Measurements from ENCODE around the gene CBL. TPM values are rescaled to one million over a fixed set of nuclear protein-coding genes. Genes with fewer than 3 reads are reported as not detected.
A peak's percentile ranks its signal among the peaks of the same experiment; 100 is the strongest.

Gene CBL
- total RNA-seq, 2 experiments from 2014 or later = 25.3 to 25.7 TPM

- H3K27ac Mint-ChIP-seq = peak overlapping the region; percentile 93
- intact Hi-C loops (cut with micrococcal nuclease) = loop anchor here (1.0 to 2.0 kb wide), 3 partner anchors 15 to 40 kb away; partner anchors contain the start of gene RNF26
- H3K4me3 Mint-ChIP-seq = peak overlapping the region; percentile 60
- CTCF ChIA-PET = interaction anchor here (1.2 to 6.2 kb wide), 5 partner anchors 10 to 45 kb away, joined by 3 to 46 read pairs (median 15); partner anchors contain the start of gene MCAM
- H3K36me3 Mint-ChIP-seq (ENCODE audit: low read depth) = peaks cover 15% of the 10 kb centered on the region
- no peaks in the 10 kb centered on the region for H3K9me3 Mint-ChIP-seq
- no peaks in the 10 kb centered on the region for H3K27me3 Mint-ChIP-seq (ENCODE audit: low read depth)
- H3K4me1 Mint-ChIP-seq (ENCODE audit: low read depth) = peaks cover 32% of the 10 kb centered on the region
- peak; percentile 74 for DNase-seq
Measured at GRCh38 chr11:119306373-119306890, 100.3 kb downstream of the CBL start.

- H3K9me3 Mint-ChIP-seq = no peaks in the 10 kb centered on the region
- CTCF ChIA-PET = interaction anchor here (0.6 to 6.2 kb wide), 7 partner anchors 9 to 109 kb away, joined by 3 to 46 read pairs (median 8); partner anchors contain the start of genes CBL and MCAM
- H3K36me3 Mint-ChIP-seq (ENCODE audit: low read depth) = peaks cover 15% of the 10 kb centered on the region
- intact Hi-C loops (cut with micrococcal nuclease) = loop anchor here (2.0 kb wide), 2 partner anchors 28 to 40 kb away; partner anchors contain the start of gene RNF26
- no peak overlapping the region for H3K4me3 Mint-ChIP-seq
- peaks cover 32% of the 10 kb centered on the region for H3K4me1 Mint-ChIP-seq (ENCODE audit: low read depth)
- DNase-seq = no peak
- H3K27me3 Mint-ChIP-seq (ENCODE audit: low read depth) = no peaks in the 10 kb centered on the region
- H3K27ac Mint-ChIP-seq = peak overlapping the region; percentile 93
Measured at GRCh38 chr11:119307219-119307618, 101.1 kb downstream of the CBL start.

DNA sequence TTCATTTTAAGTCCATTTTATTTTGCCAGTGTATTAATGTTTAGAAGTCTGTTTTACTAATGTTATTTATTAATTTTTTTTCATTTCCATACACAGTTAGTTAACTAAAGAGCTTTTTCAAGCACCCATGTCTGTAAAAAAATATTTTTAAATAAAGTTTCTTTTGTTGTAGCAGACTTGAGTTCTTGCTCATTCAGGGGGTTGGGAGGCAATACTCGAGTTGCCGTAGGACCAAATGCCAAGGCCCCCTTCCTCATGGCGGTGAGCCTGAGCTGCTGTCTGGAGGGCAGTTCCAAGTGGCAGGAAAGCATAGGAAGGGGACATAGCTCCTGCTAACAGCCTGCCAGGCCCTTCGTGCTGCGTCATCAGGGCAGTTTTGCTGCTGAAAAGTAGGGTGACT, 101.8 kb downstream of the CBL start:
- peaks cover 14% of the 10 kb centered on the region for H3K36me3 Mint-ChIP-seq (ENCODE audit: low read depth)
- intact Hi-C loops (cut with micrococcal nuclease) = loop anchor here (2.0 kb wide), 2 partner anchors 27 to 41 kb away; partner anchors contain the start of gene RNF26
- CTCF ChIA-PET = interaction anchor here (0.6 to 6.2 kb wide), 9 partner anchors 8 to 110 kb away, joined by 3 to 46 read pairs (median 4); partner anchors contain the start of genes CBL and MCAM

DNA sequence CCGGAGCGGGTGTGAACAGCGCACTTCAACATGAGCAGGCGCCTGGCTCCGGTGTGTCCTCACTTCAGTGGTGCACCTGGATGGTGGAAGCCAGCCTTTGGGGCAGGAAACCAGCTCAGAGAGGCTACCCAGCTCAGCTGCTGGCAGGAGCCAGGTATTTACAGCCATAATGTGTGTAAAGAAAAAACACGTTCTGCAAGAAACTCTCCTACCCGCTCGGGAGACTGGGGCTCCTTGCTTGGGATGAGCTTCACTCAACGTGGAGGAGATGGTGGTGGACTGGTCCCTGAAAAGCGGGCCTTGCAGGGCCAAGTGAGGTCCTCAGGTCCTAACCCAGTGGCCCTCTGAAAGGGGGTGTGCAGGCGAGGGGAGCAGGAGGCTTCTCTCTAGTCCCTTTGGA, 103.3 kb downstream of the CBL start:
- peaks cover 5% of the 10 kb centered on the region for H3K36me3 Mint-ChIP-seq (ENCODE audit: low read depth)
- H3K9me3 Mint-ChIP-seq = no peaks in the 10 kb centered on the region
- intact Hi-C loops (cut with micrococcal nuclease) = no loop called here
- no peaks in the 10 kb centered on the region for H3K27me3 Mint-ChIP-seq (ENCODE audit: low read depth)
- no peak overlapping the region for H3K27ac Mint-ChIP-seq
- H3K4me1 Mint-ChIP-seq (ENCODE audit: low read depth) = peaks cover 30% of the 10 kb centered on the region
- CTCF ChIA-PET = interaction anchor here (1.1 to 6.2 kb wide), 4 partner anchors 14 to 141 kb away, joined by 4 to 46 read pairs (median 10); partner anchors contain the start of gene NLRX1
- no peak overlapping the region for H3K4me3 Mint-ChIP-seq
- no peak for DNase-seq

More for the DNA sequence above, 101.8 kb downstream of the CBL start:
- Mint-ChIP-seq H3K27me3 (ENCODE audit: low read depth) (no peaks in the 10 kb centered on the region), H3K9me3 (no peaks in the 10 kb centered on the region), H3K27ac (no peak overlapping the region), H3K4me1 (ENCODE audit: low read depth) (peaks cover 32% of the 10 kb centered on the region), H3K4me3 (no peak overlapping the region)
- DNase-seq = no peak

DNA sequence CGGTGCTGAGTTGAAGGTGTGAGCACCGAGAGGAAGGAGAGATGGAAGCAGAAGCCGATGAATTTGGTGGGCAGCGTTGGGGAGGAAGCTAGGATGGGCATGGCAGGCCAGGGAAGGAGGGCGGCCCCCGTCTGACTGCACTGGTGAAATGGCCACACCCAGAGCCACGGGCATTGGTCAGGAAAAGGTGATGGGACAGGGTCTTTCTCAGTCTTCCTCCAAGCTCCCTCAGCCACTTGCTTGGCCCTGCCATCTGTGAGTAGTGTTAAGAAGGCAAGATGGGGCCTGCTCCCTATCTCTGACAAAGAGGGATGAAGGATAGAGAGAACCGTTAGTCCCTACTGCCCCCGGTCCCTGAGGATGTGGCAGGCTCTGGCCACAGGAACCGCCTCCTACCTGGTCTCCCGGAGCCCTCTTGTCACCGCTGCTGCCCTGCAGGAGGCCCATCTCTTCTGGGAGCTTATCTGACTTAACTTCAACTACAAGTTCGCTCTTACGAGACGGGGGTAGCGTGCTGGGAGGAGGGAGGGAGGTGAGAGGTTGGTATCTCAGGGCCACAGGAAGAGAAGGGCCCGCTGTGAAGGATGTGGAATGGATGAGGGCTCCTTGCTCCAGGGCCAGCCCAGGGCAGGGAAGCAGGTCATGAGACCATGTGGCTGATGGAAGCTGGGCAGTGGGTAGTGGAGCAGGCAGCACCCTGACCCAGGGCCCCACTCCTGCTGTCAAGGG, 104.0 kb downstream of the CBL start:
- DNase-seq = no peak
- H3K4me1 Mint-ChIP-seq (ENCODE audit: low read depth) = peaks cover 28% of the 10 kb centered on the region
- H3K36me3 Mint-ChIP-seq (ENCODE audit: low read depth) = peaks cover 5% of the 10 kb centered on the region
- intact Hi-C loops (cut with micrococcal nuclease) = no loop called here
- H3K27me3 Mint-ChIP-seq (ENCODE audit: low read depth) = no peaks in the 10 kb centered on the region
- H3K9me3 Mint-ChIP-seq = no peaks in the 10 kb centered on the region
- H3K4me3 Mint-ChIP-seq = no peak overlapping the region
- CTCF ChIA-PET = interaction anchor here (0.6 to 6.2 kb wide), 4 partner anchors 11 to 141 kb away, joined by 3 to 46 read pairs (median 10); partner anchors contain the start of gene NLRX1
- H3K27ac Mint-ChIP-seq = no peak overlapping the region

- CTCF ChIA-PET = interaction anchor here (0.6 to 6.2 kb wide), 3 partner anchors 10 to 13 kb away, joined by 3 to 46 read pairs (median 3); no protein-coding TSS in a partner anchor
- intact Hi-C loops (cut with micrococcal nuclease) = no loop called here
- H3K36me3 Mint-ChIP-seq (ENCODE audit: low read depth) = peaks cover 5% of the 10 kb centered on the region
- DNase-seq = no peak
- H3K4me3 Mint-ChIP-seq = no peak overlapping the region
- H3K4me1 Mint-ChIP-seq (ENCODE audit: low read depth) = peaks cover 27% of the 10 kb centered on the region
- H3K27me3 Mint-ChIP-seq (ENCODE audit: low read depth) = peaks cover 2% of the 10 kb centered on the region
- H3K27ac Mint-ChIP-seq = no peak overlapping the region
- no peaks in the 10 kb centered on the region for H3K9me3 Mint-ChIP-seq
Measured at GRCh38 chr11:119310682-119311052, 104.5 kb downstream of the CBL start.

- H3K27ac Mint-ChIP-seq = no peak overlapping the region
- no peaks in the 10 kb centered on the region for H3K36me3 Mint-ChIP-seq (ENCODE audit: low read depth)
- no peaks in the 10 kb centered on the region for H3K9me3 Mint-ChIP-seq
- intact Hi-C loops (cut with micrococcal nuclease) = no loop called here
- peaks cover 13% of the 10 kb centered on the region for H3K4me1 Mint-ChIP-seq (ENCODE audit: low read depth)
- H3K27me3 Mint-ChIP-seq (ENCODE audit: low read depth) = peaks cover 21% of the 10 kb centered on the region
- peak overlapping the region; percentile 73 for H3K4me3 Mint-ChIP-seq
- CTCF ChIA-PET = interaction anchor here (1.1 to 3.0 kb wide), 3 partner anchors 9 to 30 kb away, joined by 4 to 20 read pairs (median 18); no protein-coding TSS in a partner anchor
- no peak for DNase-seq
Measured at GRCh38 chr11:119314726-119315125, 108.6 kb downstream of the CBL start.

GRCh38 chr11:119315131-119316015, 109.2 kb downstream of the CBL start:
- Mint-ChIP-seq H3K36me3 (ENCODE audit: low read depth) (no peaks in the 10 kb centered on the region), H3K27me3 (ENCODE audit: low read depth) (peaks cover 22% of the 10 kb centered on the region), H3K27ac (no peak overlapping the region), H3K4me3 (peak overlapping the region; percentile 73), H3K9me3 (no peaks in the 10 kb centered on the region), H3K4me1 (ENCODE audit: low read depth) (peaks cover 15% of the 10 kb centered on the region)
- peak; percentile 62 for DNase-seq
- CTCF ChIA-PET = interaction anchor here (1.1 to 3.0 kb wide), 4 partner anchors 8 to 47 kb away, joined by 3 to 20 read pairs (median 11); no protein-coding TSS in a partner anchor
- intact Hi-C loops (cut with micrococcal nuclease) = no loop called here

GRCh38 chr11:119316016-119316728, 110.0 kb downstream of the CBL start:
- peak overlapping the region; percentile 73 for H3K4me3 Mint-ChIP-seq
- peaks cover 16% of the 10 kb centered on the region for H3K4me1 Mint-ChIP-seq (ENCODE audit: low read depth)
- no peaks in the 10 kb centered on the region for H3K9me3 Mint-ChIP-seq
- intact Hi-C loops (cut with micrococcal nuclease) = no loop called here
- no peaks in the 10 kb centered on the region for H3K36me3 Mint-ChIP-seq (ENCODE audit: low read depth)
- peaks cover 22% of the 10 kb centered on the region for H3K27me3 Mint-ChIP-seq (ENCODE audit: low read depth)
- no peak overlapping the region for H3K27ac Mint-ChIP-seq
- DNase-seq = no peak
- CTCF ChIA-PET = interaction anchor here (1.0 to 3.0 kb wide), 6 partner anchors 7 to 147 kb away, joined by 3 to 20 read pairs (median 6); partner anchors contain the start of gene NLRX1

DNA sequence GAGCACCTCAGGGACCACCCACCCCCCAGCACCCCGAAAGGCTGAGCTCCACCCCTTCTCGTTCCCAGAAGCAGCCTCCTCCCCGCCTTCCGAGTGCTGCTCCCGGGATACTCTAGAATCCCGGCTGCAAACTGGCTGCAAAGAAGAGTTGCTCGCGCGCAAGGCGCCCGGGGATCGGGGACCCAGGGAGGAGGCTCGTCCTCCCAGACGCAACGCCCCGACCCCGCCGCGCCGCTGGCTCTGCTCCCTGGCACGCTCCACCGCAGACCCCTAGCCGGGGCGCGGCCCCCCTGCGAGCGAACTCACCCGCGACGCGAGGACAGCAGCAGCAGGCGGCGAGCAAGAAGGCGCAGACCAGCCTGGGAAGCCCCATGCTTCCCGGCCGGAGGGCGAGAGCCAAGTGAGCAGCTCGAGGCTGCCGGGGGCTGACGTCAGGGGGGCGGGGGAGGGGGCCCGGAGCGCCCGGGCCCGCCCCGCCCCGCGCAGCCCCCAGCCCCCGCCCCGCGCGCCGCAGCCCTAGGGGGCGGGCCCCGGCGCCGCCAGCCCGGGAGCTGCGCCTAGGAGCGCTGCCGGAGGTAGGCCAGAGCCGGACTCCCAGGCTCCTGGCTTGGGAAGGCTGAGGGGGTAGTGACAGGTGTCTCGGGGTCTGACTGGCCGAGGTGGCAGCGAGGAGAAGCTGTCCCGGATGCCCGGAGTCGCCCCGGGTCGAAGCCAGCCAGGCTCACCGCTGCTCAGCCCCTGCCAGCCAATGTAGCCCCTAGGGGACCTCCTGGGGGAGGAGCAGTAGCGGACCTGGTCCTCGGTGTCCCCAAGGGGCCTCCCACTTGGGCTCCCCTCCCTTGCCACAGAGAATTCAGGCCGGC, 110.8 kb downstream of the CBL start, which contains the start of gene MCAM:
MCAM (minus strand) TSS at position 402 of the 863 bp plus-strand sequence; CDS start at position 373, 29 bp downstream.
- peaks cover 23% of the 10 kb centered on the region for H3K4me1 Mint-ChIP-seq (ENCODE audit: low read depth)
- H3K27ac Mint-ChIP-seq = no peak within 1 kb of the TSS
- H3K4me3 Mint-ChIP-seq = peak within 1 kb of the TSS; percentile 73
- H3K9me3 Mint-ChIP-seq = no peaks in the 10 kb centered on the region
- no peaks in the 10 kb centered on the region for H3K36me3 Mint-ChIP-seq (ENCODE audit: low read depth)
- CTCF ChIA-PET = interaction anchor here (1.0 to 3.0 kb wide), 5 partner anchors 10 to 148 kb away, joined by 3 to 18 read pairs (median 3); partner anchors contain the start of genes CBL and NLRX1
- H3K27me3 Mint-ChIP-seq (ENCODE audit: low read depth) = peaks cover 22% of the 10 kb centered on the region
- intact Hi-C loops (cut with micrococcal nuclease) = no loop called here
- DNase-seq = no peak

Data from activated naive CD4-positive, alpha-beta T cell treated with anti-CD3 and anti-CD28 coated beads for 36 hours (primary cell).